SK-N-SH (cell line): ENCODE results near the gene DNASE1L2. TPM values are rescaled to one million over a fixed set of nuclear protein-coding genes. Genes with fewer than 3 reads are reported as not detected.

ENCODE experiments used
- CTCF ChIA-PET: fragments of 300-600, 350-600 bp; formaldehyde crosslinking; extraction: SDS; loops from one replicate; lab custom pipeline; 2021; lab: Yijun Ruan, JAX
- POLR2A ChIA-PET: fragments of 350-600 bp; sonication (Branson Sonifier 250); formaldehyde crosslinking; extraction: SDS; loops from one replicate; lab custom pipeline; 2020; ENCODE audit warnings: antibody characterized with exemption, inconsistent platforms; lab: Yijun Ruan, JAX
- DNase-seq: peaks from one replicate; pipeline ENCODE4 v3.0.0; 2012
- H2AFZ ChIP-seq: fragments of 200-600 bp; sonication (generic); 2 replicates; pipeline ENCODE4 v1.8.1; 2016; ENCODE audit warnings: antibody characterized with exemption, mild to moderate bottlenecking, low read depth
- H3F3A ChIP-seq: fragments of 200-600 bp; sonication (generic); replicated peaks from 2 replicates; pipeline ENCODE3; 2016; ENCODE audit warnings: antibody characterized with exemption, mild to moderate bottlenecking; ENCODE audit not compliant: insufficient read depth
- H3K27ac ChIP-seq, 2 experiments: fragments of 200-500 bp in 1 of 2; fragments of 200-600 bp in 1 of 2; sonication (Bioruptor generic) in 1 of 2; sonication (generic), shearing (Covaris generic) in 1 of 2; 2 replicates each; pipeline versions ENCODE4 v1.5.1 to v1.6.1; 2014 to 2016; ENCODE audit warnings: low read depth in 2 of 2, inconsistent platforms in 1 of 2, low read length in 1 of 2, mild to moderate bottlenecking in 1 of 2, mixed read lengths in 1 of 2
- H3K27me3 ChIP-seq: fragments of 200-600 bp; sonication (generic), shearing (Covaris generic); 2 replicates; pipeline ENCODE4 v1.6.1; 2016; ENCODE audit warnings: mixed run types; ENCODE audit not compliant: insufficient read depth
- H3K36me3 ChIP-seq, 2 experiments: fragments of 200-500 bp in 1 of 2; fragments of 200-600 bp in 1 of 2; sonication (Bioruptor generic) in 1 of 2; sonication (generic) in 1 of 2; replicated peaks in 1 of 2; 2 replicates each; pipeline versions ENCODE3 to v1.5.1; 2014 to 2016; ENCODE audit warnings: low read length in 1 of 2, mild to moderate bottlenecking in 1 of 2; ENCODE audit not compliant: insufficient read depth in 2 of 2, control insufficient read depth in 1 of 2
- H3K4me1 ChIP-seq, 2 experiments: fragments of 200-500 bp in 1 of 2; fragments of 200-600 bp in 1 of 2; sonication (Bioruptor generic) in 1 of 2; sonication (generic), shearing (Covaris generic) in 1 of 2; 2 replicates each; pipeline versions ENCODE4 v1.5.1 to v1.6.1; 2014 to 2016; ENCODE audit warnings: low read depth in 1 of 2, low read length in 1 of 2, mixed run types in 1 of 2; ENCODE audit not compliant: insufficient read depth in 2 of 2, control insufficient read depth in 1 of 2
- H3K4me2 ChIP-seq: fragments of 200-600 bp; sonication (generic), shearing (Covaris generic); 2 replicates; pipeline ENCODE4 v1.6.1; 2017; ENCODE audit warnings: mixed run types
- H3K4me3 ChIP-seq, 2 experiments: fragments of 200-500 bp in 1 of 2; fragments of 200-600 bp in 1 of 2; sonication (Bioruptor generic) in 1 of 2; sonication (generic), shearing (Covaris generic) in 1 of 2; 2 replicates each; pipeline versions ENCODE4 v1.5.1 to v1.8.1; 2014 to 2016; ENCODE audit warnings: low read depth in 2 of 2, inconsistent platforms in 1 of 2, low read length in 1 of 2, mild to moderate bottlenecking in 1 of 2, mixed read lengths in 1 of 2, moderate library complexity in 1 of 2
- H3K79me2 ChIP-seq: fragments of 200-600 bp; sonication (generic); 2 replicates; pipeline ENCODE4 v1.8.1; 2017; ENCODE audit warnings: mild to moderate bottlenecking; ENCODE audit not compliant: insufficient read depth
- H3K9ac ChIP-seq: fragments of 200-600 bp; sonication (generic); 2 replicates; pipeline ENCODE4 v1.6.1; 2017; ENCODE audit warnings: mixed run types
- H3K9me2 ChIP-seq: fragments of 200-600 bp; sonication (generic); 2 replicates; pipeline ENCODE4 v1.6.1; 2017; ENCODE audit warnings: mixed run types
- H3K9me3 ChIP-seq: fragments of 200-600 bp; sonication (generic); 2 replicates; pipeline ENCODE4 v1.6.1; 2017; ENCODE audit warnings: mixed run types, mild to moderate bottlenecking, moderate library complexity
- H4K20me1 ChIP-seq: fragments of 200-600 bp; sonication (generic); 2 replicates; pipeline ENCODE4 v1.6.1; 2017; ENCODE audit warnings: mild to moderate bottlenecking, mixed run types; ENCODE audit not compliant: insufficient read depth
- CHD2 ChIP-seq: fragments of 150-350 bp; IDR thresholded peaks from 2 replicates; pipeline ENCODE4 v1.6.1; 2018; ENCODE audit warnings: low read length; ENCODE audit not compliant: partially characterized antibody
- CTCF ChIP-seq: fragments of 200-600 bp; sonication (generic); IDR thresholded peaks from 2 replicates; pipeline ENCODE4 v1.6.1; 2017; ENCODE audit warnings: antibody characterized with exemption, mild to moderate bottlenecking, moderate library complexity
- ELF1 ChIP-seq: IDR thresholded peaks from 2 replicates; pipeline ENCODE4 v1.4.0; 2012
- EZH2phosphoT487 ChIP-seq: fragments of 200-600 bp; sonication (generic); IDR thresholded peaks from 2 replicates; pipeline ENCODE4 v1.6.1; 2017; ENCODE audit warnings: low read depth, mixed run types, mild to moderate bottlenecking, antibody characterized with exemption, moderate library complexity, borderline replicate concordance
- FOSL2 ChIP-seq: IDR thresholded peaks from 2 replicates; pipeline ENCODE4 v1.4.0; 2012; ENCODE audit warnings: low read depth, mild to moderate bottlenecking, moderate library complexity, borderline replicate concordance
- FOXM1 ChIP-seq: IDR thresholded peaks from 2 replicates; pipeline ENCODE4 v1.4.0; 2012; ENCODE audit warnings: low read depth, mild to moderate bottlenecking
- GABPA ChIP-seq: IDR thresholded peaks from 2 replicates; pipeline ENCODE4 v1.4.0; 2012; ENCODE audit warnings: low read depth, mild to moderate bottlenecking
- GATA2 ChIP-seq: sonication (generic); formaldehyde crosslinking; IDR thresholded peaks from 2 replicates; pipeline ENCODE4 v1.5.0; 2020; ENCODE audit warnings: mild to moderate bottlenecking, missing genetic modification reagents
- IRF3 ChIP-seq: fragments of 150-350 bp; IDR thresholded peaks from 2 replicates; pipeline ENCODE4 v1.6.1; 2016; ENCODE audit warnings: mild to moderate bottlenecking, low read depth, low read length
- MEF2A ChIP-seq: IDR thresholded peaks from 2 replicates; pipeline ENCODE4 v1.4.0; 2012; ENCODE audit warnings: low read depth, borderline replicate concordance
- PBX3 ChIP-seq: IDR thresholded peaks from 2 replicates; pipeline ENCODE4; 2012
- POLR2AphosphoS5 ChIP-seq: IDR thresholded peaks from 2 replicates; pipeline ENCODE4 v1.6.1; 2012; ENCODE audit warnings: low read depth, low read length
- RAD21 ChIP-seq: IDR thresholded peaks from 2 replicates; pipeline ENCODE4 v1.6.1; 2012; ENCODE audit warnings: mild to moderate bottlenecking, low read length
- REST ChIP-seq: IDR thresholded peaks from 2 replicates; pipeline ENCODE4 v1.6.1; 2012; ENCODE audit warnings: mild to moderate bottlenecking, low read depth, low read length, moderate library complexity
- RFX5 ChIP-seq: IDR thresholded peaks from 2 replicates; pipeline ENCODE4 v1.6.1; 2012; ENCODE audit warnings: mild to moderate bottlenecking, improper control_type of control experiment, low read length
- TCF12 ChIP-seq: IDR thresholded peaks from 2 replicates; pipeline ENCODE4 v1.4.0; 2012
- TEAD4 ChIP-seq: IDR thresholded peaks from 2 replicates; pipeline ENCODE4 v1.4.0; 2012; ENCODE audit warnings: mild to moderate bottlenecking, borderline replicate concordance; ENCODE audit not compliant: insufficient read depth
- USF2 ChIP-seq: fragments of 150-350 bp; IDR thresholded peaks from 2 replicates; pipeline ENCODE4 v1.6.1; 2017; ENCODE audit warnings: antibody characterized with exemption, low read length, low read depth, borderline replicate concordance
- YY1 ChIP-seq: IDR thresholded peaks from 2 replicates; pipeline ENCODE4 v1.4.0; 2012; ENCODE audit warnings: low read depth, mild to moderate bottlenecking
- WGBS: methylation state at CpG from one replicate; pipeline ENCODE4 v1.1.6; 2017; ENCODE audit warnings: low lambda C conversion rate; 5-methylcytosine and 5-hydroxymethylcytosine counted together
- polyA plus RNA-seq, 3 experiments: library from polyadenylated mRNA; depleted of rRNA; stranded (reverse); fragments of >200 nt; gene quantifications; 2 replicates each; pipeline ENCODE4 v1.2.3, GENCODE V29; 2012

Gene DNASE1L2
- polyA plus RNA-seq, 1 of the 3 experiments (the other 2 are of a cell fraction) = 2.5 TPM

GRCh38 chr16:2253293-2253692 is 17.0 kb downstream of the DNASE1L2 start:
- no peak overlapping the region for H2AFZ ChIP-seq
- no peak overlapping the region for H3K4me2 ChIP-seq
- no peak for TF ChIP-seq GABPA
- no peaks in the 10 kb centered on the region for H3K9me2 ChIP-seq
- DNase-seq = no peak
- H3K36me3 ChIP-seq = peaks cover 37 to 60% of the 10 kb centered on the region in 2 experiments
- ChIA-PET CTCF (interaction anchor here (3.5 kb wide), 1 partner anchor 59 kb away, joined by 33 read pairs; no protein-coding TSS in a partner anchor), POLR2A (interaction anchor here (0.6 kb wide), 1 partner anchor 10 kb away, joined by 3 read pairs; no protein-coding TSS in a partner anchor)
- 90% methylated on average over 10 of the region's 11 CpGs for WGBS
- H3K4me1 ChIP-seq = peaks cover 7 to 13% of the 10 kb centered on the region in 2 experiments; a peak in 1 of 4 replicates
- no peak overlapping the region for H3K9ac ChIP-seq
- no peaks in the 10 kb centered on the region for H3K27me3 ChIP-seq
- no peak overlapping the region for H3K4me3 ChIP-seq
- H3K9me3 ChIP-seq = no peaks in the 10 kb centered on the region
- H3F3A ChIP-seq = peaks cover 46% of the 10 kb centered on the region
- no peak overlapping the region for H3K27ac ChIP-seq
- peaks cover 21% of the 10 kb centered on the region; the same call in 1 of the 2 replicates for H4K20me1 ChIP-seq
- peaks cover 54% of the 10 kb centered on the region for H3K79me2 ChIP-seq

GRCh38 chr16:2256531-2257140 is 20.4 kb downstream of the DNASE1L2 start:
- H3K9ac ChIP-seq = no peak overlapping the region
- ChIA-PET POLR2A (no interaction called here), CTCF (interaction anchor here (1.8 to 2.0 kb wide), 2 partner anchors 52 to 62 kb away, joined by 4 to 9 read pairs; partner anchors contain the start of gene MLST8)
- H3K9me3 ChIP-seq = no peaks in the 10 kb centered on the region
- TF ChIP-seq YY1 = no peak
- no peak for TF ChIP-seq REST
- no peak for TF ChIP-seq PBX3
- TF ChIP-seq RAD21 = no peak
- TF ChIP-seq TEAD4 = no peak
- no peak for TF ChIP-seq EZH2phosphoT487
- no peak for TF ChIP-seq TCF12
- no peak for TF ChIP-seq CTCF
- no peak for TF ChIP-seq CHD2
- TF ChIP-seq FOXM1 = no peak
- no peak for TF ChIP-seq FOSL2
- no peak for TF ChIP-seq IRF3
- TF ChIP-seq RFX5 = no peak
- no peak for TF ChIP-seq POLR2AphosphoS5
- TF ChIP-seq USF2 = no peak
- TF ChIP-seq GATA2 (CRISPR knock-in tag) = no peak
- TF ChIP-seq ELF1 = no peak
- no peak for TF ChIP-seq MEF2A
- H3K9me2 ChIP-seq = no peaks in the 10 kb centered on the region
- no peak for DNase-seq
- H4K20me1 ChIP-seq = peaks cover 45% of the 10 kb centered on the region
- H3F3A ChIP-seq = peaks cover 50% of the 10 kb centered on the region
- H3K4me3 ChIP-seq = no peak overlapping the region
- 94% methylated on average over 12 of the region's 12 CpGs for WGBS
- H3K36me3 ChIP-seq = peaks cover 61 to 84% of the 10 kb centered on the region in 2 experiments
- no peaks in the 10 kb centered on the region for H3K27me3 ChIP-seq
- no peak overlapping the region for H3K4me2 ChIP-seq
- no peak overlapping the region for H2AFZ ChIP-seq
- H3K79me2 ChIP-seq = peaks cover 60% of the 10 kb centered on the region
- peaks cover 5 to 7% of the 10 kb centered on the region in 2 experiments; a peak in 1 of 4 replicates for H3K4me1 ChIP-seq
- H3K27ac ChIP-seq = no peak overlapping the region
